GM21390 (cell line): ENCODE results near the gene ARHGAP15.

Experiments used
- ATAC-seq: cut with Tn5 transposase; IDR thresholded peaks from one replicate; pipeline ENCODE4 v1.9.1; 2021; ENCODE audit not compliant: unreplicated experiment

The ARHGAP15 gene

GRCh38 chr2:143477714-143478443 lies 348.7 kb downstream of the ARHGAP15 start:
- peak; percentile 53 for ATAC-seq

- ATAC-seq = no peak
These were observed 350.9 kb downstream of the ARHGAP15 start for GRCh38 chr2:143480086-143480485.

- ATAC-seq = no peak
These were observed 351.5 kb downstream of the ARHGAP15 start for GRCh38 chr2:143480601-143481236.

GRCh38 chr2:143481237-143481623 lies 352.0 kb downstream of the ARHGAP15 start:
- no peak for ATAC-seq

GRCh38 chr2:143481733-143482132 lies 352.5 kb downstream of the ARHGAP15 start:
- no peak for ATAC-seq

GRCh38 chr2:143482316-143482715 lies 353.1 kb downstream of the ARHGAP15 start:
- ATAC-seq = no peak

GRCh38 chr2:143482771-143483170 lies 353.6 kb downstream of the ARHGAP15 start:
- no peak for ATAC-seq

- ATAC-seq = no peak
These were observed 357.8 kb downstream of the ARHGAP15 start for GRCh38 chr2:143486976-143487375.

GRCh38 chr2:143489145-143489544 lies 359.9 kb downstream of the ARHGAP15 start:
- ATAC-seq = no peak

GRCh38 chr2:143491131-143491530 lies 361.9 kb downstream of the ARHGAP15 start:
- ATAC-seq = no peak

- no peak for ATAC-seq
These were observed 364.1 kb downstream of the ARHGAP15 start for GRCh38 chr2:143493339-143493738.

GRCh38 chr2:143497726-143498125 lies 368.5 kb downstream of the ARHGAP15 start:
- ATAC-seq = no peak

GRCh38 chr2:143498496-143498895 lies 369.3 kb downstream of the ARHGAP15 start:
- no peak for ATAC-seq

GRCh38 chr2:143499061-143499460 lies 369.8 kb downstream of the ARHGAP15 start:
- no peak for ATAC-seq

GRCh38 chr2:143501106-143501676 lies 372.0 kb downstream of the ARHGAP15 start:
- ATAC-seq = no peak

- no peak for ATAC-seq
These were observed 374.1 kb downstream of the ARHGAP15 start for GRCh38 chr2:143503280-143503679.

GRCh38 chr2:143504397-143504796 lies 375.2 kb downstream of the ARHGAP15 start:
- no peak for ATAC-seq

- ATAC-seq = no peak
These were observed 376.3 kb downstream of the ARHGAP15 start for GRCh38 chr2:143505542-143505941.

- no peak for ATAC-seq
These were observed 383.9 kb downstream of the ARHGAP15 start for GRCh38 chr2:143513081-143513480.

- ATAC-seq = no peak
These were observed 385.2 kb downstream of the ARHGAP15 start for GRCh38 chr2:143514413-143514812.

GRCh38 chr2:143515318-143515717 lies 386.1 kb downstream of the ARHGAP15 start:
- no peak for ATAC-seq

- ATAC-seq = no peak
These were observed 390.3 kb downstream of the ARHGAP15 start for GRCh38 chr2:143519521-143519920.
